ENCODE measurements around the gene HLA-DRB5. TPM values are rescaled to one million over a fixed set of nuclear protein-coding genes. Genes with fewer than 3 reads are reported as not detected.
"Not testable (repeated sequence)": the region's sequence is repeated elsewhere in the genome, so short reads cannot be mapped to it uniquely, and the experiment has no call there.

Gene HLA-DRB5
- total RNA-seq, 1 donor from 2014 or later, result 197 TPM

GRCh38 chr6:32554116-32554965 lies 24.3 kb upstream of the HLA-DRB5 start:
- ATAC-seq, result no peak
- no peak for TF ChIP-seq CTCF (IDR thresholded peaks at IDR 0.05)
- no peaks in the 10 kb centered on the region for H3K27me3 ChIP-seq
- H3K36me3 ChIP-seq, result no peaks in the 10 kb centered on the region
- H3K4me3 ChIP-seq, result no peak overlapping the region
- DNase-seq, result no peak
- no peaks in the 10 kb centered on the region for H3K9me3 ChIP-seq
- H3K27ac ChIP-seq, result no peak overlapping the region
- H3K4me1 ChIP-seq, result no peaks in the 10 kb centered on the region
- intact Hi-C loops (cut with DNase I), result no loop called here

- no peaks in the 10 kb centered on the region for H3K9me3 ChIP-seq
- DNase-seq, result no peak
- H3K27me3 ChIP-seq, result no peaks in the 10 kb centered on the region
- ATAC-seq, result peak; percentile 38
- no peaks in the 10 kb centered on the region for H3K36me3 ChIP-seq
- no peak overlapping the region for H3K4me3 ChIP-seq
- no peak for TF ChIP-seq CTCF (IDR thresholded peaks at IDR 0.05)
- intact Hi-C loops (cut with DNase I), result no loop called here
- H3K27ac ChIP-seq, result no peak overlapping the region
- H3K4me1 ChIP-seq, result no peaks in the 10 kb centered on the region
These were observed 23.1 kb upstream of the HLA-DRB5 start for GRCh38 chr6:32553037-32553742.

GRCh38 chr6:32551410-32551809 lies 21.3 kb upstream of the HLA-DRB5 start:
- no peak for TF ChIP-seq CTCF (IDR thresholded peaks at IDR 0.05)
- no peaks in the 10 kb centered on the region for H3K9me3 ChIP-seq
- no peaks in the 10 kb centered on the region for H3K27me3 ChIP-seq
- DNase-seq (no peak), ATAC-seq (peak; percentile 74)
- no peaks in the 10 kb centered on the region for H3K4me1 ChIP-seq
- intact Hi-C loops (cut with DNase I), result no loop called here
- H3K36me3 ChIP-seq, result no peaks in the 10 kb centered on the region
- no peak overlapping the region for H3K27ac ChIP-seq
- no peak overlapping the region for H3K4me3 ChIP-seq

- no peak overlapping the region for H3K27ac ChIP-seq
- H3K9me3 ChIP-seq, result no peaks in the 10 kb centered on the region
- intact Hi-C loops (cut with DNase I), result no loop called here
- no peak overlapping the region for H3K4me3 ChIP-seq
- DNase-seq (no peak), ATAC-seq (no peak)
- no peaks in the 10 kb centered on the region for H3K36me3 ChIP-seq
- no peaks in the 10 kb centered on the region for H3K4me1 ChIP-seq
- TF ChIP-seq CTCF (IDR thresholded peaks at IDR 0.05), result no peak
- H3K27me3 ChIP-seq, result no peaks in the 10 kb centered on the region
These were observed 9.8 kb upstream of the HLA-DRB5 start for GRCh38 chr6:32539839-32540238.

- DNase-seq; H3K36me3 ChIP-seq; H3K27ac ChIP-seq; H3K9me3 ChIP-seq; intact Hi-C loops (cut with DNase I); H3K4me1 ChIP-seq; H3K27me3 ChIP-seq; H3K4me3 ChIP-seq: not testable (repeated sequence)
- ATAC-seq, result peak; percentile 74
These were observed 325 bp upstream of the HLA-DRB5 start for GRCh38 chr6:32530431-32530793.

- no peak overlapping the region for H3K27ac ChIP-seq
- no peak overlapping the region for H3K4me3 ChIP-seq
- DNase-seq, result no peak
- no peak for TF ChIP-seq CTCF (IDR thresholded peaks at IDR 0.05)
- intact Hi-C loops (cut with DNase I), result no loop called here
- no peak for ATAC-seq
- H3K4me1 ChIP-seq, result no peaks in the 10 kb centered on the region
- no peaks in the 10 kb centered on the region for H3K27me3 ChIP-seq
- H3K9me3 ChIP-seq, result no peaks in the 10 kb centered on the region
- no peaks in the 10 kb centered on the region for H3K36me3 ChIP-seq
These were observed 7.6 kb downstream of the HLA-DRB5 start for GRCh38 chr6:32522302-32523047.

Data from upper lobe of right lung (tissue), 1 donor.